ENCODE data around the gene CPVL.

The CPVL gene

GRCh38 chr7:29044554-29044953 lies 101.8 kb downstream of the CPVL start:
- H3K27me3 ChIP-seq (ENCODE audit: insufficient read depth, low read length, poor library complexity), result no peaks in the 10 kb centered on the region

GRCh38 chr7:29043576-29043975 lies 102.8 kb downstream of the CPVL start:
- ATAC-seq (ENCODE audit: insufficient read depth, low read depth), result no peak
- no peak for TF ChIP-seq CTCF (IDR thresholded peaks at IDR 0.05; ENCODE audit: borderline replicate concordance, extremely low read depth, low read length, poor library complexity, severe bottlenecking)
- TF ChIP-seq EZH2 (IDR thresholded peaks at IDR 0.05; ENCODE audit: borderline replicate concordance, low read depth, low read length, severe bottlenecking), result no peak

More at GRCh38 chr7:29044554-29044953, 101.8 kb downstream of the CPVL start:
- H3K4me2 ChIP-seq (ENCODE audit: insufficient read depth, low read length), result no peak overlapping the region
- H3K4me1 ChIP-seq (ENCODE audit: insufficient read depth, low read length), result peaks cover 6% of the 10 kb centered on the region; the same call in 1 of the 2 replicates
- no peaks in the 10 kb centered on the region for H3K36me3 ChIP-seq (ENCODE audit: insufficient read depth, low read length)
- no peak overlapping the region for H3K9ac ChIP-seq (ENCODE audit: low read depth, low read length)
- ATAC-seq (ENCODE audit: insufficient read depth, low read depth) (no peak), DNase-seq (no peak)
- H4K20me1 ChIP-seq (ENCODE audit: insufficient read depth, low read length), result no peaks in the 10 kb centered on the region
- H3K27ac ChIP-seq (ENCODE audit: low read length), result no peak overlapping the region
- no peak overlapping the region for H3K4me3 ChIP-seq (ENCODE audit: low read depth in 1 of 2, low read length in 2 of 2)
- no peaks in the 10 kb centered on the region for H3K79me2 ChIP-seq (ENCODE audit: insufficient read depth, low read length)
- TF ChIP-seq EZH2 (IDR thresholded peaks at IDR 0.05; ENCODE audit: borderline replicate concordance, low read depth, low read length, severe bottlenecking), result no peak
- TF ChIP-seq CTCF (IDR thresholded peaks at IDR 0.05; ENCODE audit: borderline replicate concordance, extremely low read depth, low read length, poor library complexity, severe bottlenecking), result no peak
- no peak overlapping the region for H2AFZ ChIP-seq (ENCODE audit: low read depth, low read length)
- H3K9me3 ChIP-seq (ENCODE audit: insufficient read depth, low read length, severe bottlenecking), result no peaks in the 10 kb centered on the region

GRCh38 chr7:29042824-29043231 lies 103.5 kb downstream of the CPVL start:
- no peaks in the 10 kb centered on the region for H3K79me2 ChIP-seq (ENCODE audit: insufficient read depth, low read length)
- peaks cover 9% of the 10 kb centered on the region; the same call in 1 of the 2 replicates for H3K4me1 ChIP-seq (ENCODE audit: insufficient read depth, low read length)
- H4K20me1 ChIP-seq (ENCODE audit: insufficient read depth, low read length), result no peaks in the 10 kb centered on the region
- ATAC-seq (ENCODE audit: insufficient read depth, low read depth), result no peak
- no peaks in the 10 kb centered on the region for H3K27me3 ChIP-seq (ENCODE audit: insufficient read depth, low read length, poor library complexity)
- H3K27ac ChIP-seq (ENCODE audit: low read length), result no peak overlapping the region
- H3K9ac ChIP-seq (ENCODE audit: low read depth, low read length), result no peak overlapping the region
- no peak overlapping the region for H3K4me2 ChIP-seq (ENCODE audit: insufficient read depth, low read length)
- DNase-seq, result no peak
- no peaks in the 10 kb centered on the region for H3K9me3 ChIP-seq (ENCODE audit: insufficient read depth, low read length, severe bottlenecking)
- H3K36me3 ChIP-seq (ENCODE audit: insufficient read depth, low read length), result no peaks in the 10 kb centered on the region
- no peak overlapping the region for H3K4me3 ChIP-seq (ENCODE audit: low read depth in 1 of 2, low read length in 2 of 2)
- TF ChIP-seq EZH2 (IDR thresholded peaks at IDR 0.05; ENCODE audit: borderline replicate concordance, low read depth, low read length, severe bottlenecking) (no peak), CTCF (IDR thresholded peaks at IDR 0.05; ENCODE audit: borderline replicate concordance, extremely low read depth, low read length, poor library complexity, severe bottlenecking) (no peak)
- no peak overlapping the region for H2AFZ ChIP-seq (ENCODE audit: low read depth, low read length)

More at GRCh38 chr7:29043576-29043975, 102.8 kb downstream of the CPVL start:
- Histone ChIP-seq H3K4me2 (ENCODE audit: insufficient read depth, low read length) (no peak overlapping the region), H2AFZ (ENCODE audit: low read depth, low read length) (no peak overlapping the region), H3K4me1 (ENCODE audit: insufficient read depth, low read length) (peaks cover 9% of the 10 kb centered on the region; the same call in 1 of the 2 replicates), H3K79me2 (ENCODE audit: insufficient read depth, low read length) (no peaks in the 10 kb centered on the region), H4K20me1 (ENCODE audit: insufficient read depth, low read length) (no peaks in the 10 kb centered on the region), H3K9me3 (ENCODE audit: insufficient read depth, low read length, severe bottlenecking) (no peaks in the 10 kb centered on the region), H3K9ac (ENCODE audit: low read depth, low read length) (no peak overlapping the region), H3K27me3 (ENCODE audit: insufficient read depth, low read length, poor library complexity) (no peaks in the 10 kb centered on the region), H3K27ac (ENCODE audit: low read length) (no peak overlapping the region), H3K4me3 (ENCODE audit: low read depth in 1 of 2, low read length in 2 of 2) (no peak overlapping the region), H3K36me3 (ENCODE audit: insufficient read depth, low read length) (no peaks in the 10 kb centered on the region)
- DNase-seq, result no peak

GRCh38 chr7:29041991-29042390 lies 104.3 kb downstream of the CPVL start:
- no peaks in the 10 kb centered on the region for H3K9me3 ChIP-seq (ENCODE audit: insufficient read depth, low read length, severe bottlenecking)
- H3K9ac ChIP-seq (ENCODE audit: low read depth, low read length), result no peak overlapping the region
- no peaks in the 10 kb centered on the region for H4K20me1 ChIP-seq (ENCODE audit: insufficient read depth, low read length)
- H3K4me3 ChIP-seq (ENCODE audit: low read depth in 1 of 2, low read length in 2 of 2), result no peak overlapping the region
- no peak for TF ChIP-seq EZH2 (IDR thresholded peaks at IDR 0.05; ENCODE audit: borderline replicate concordance, low read depth, low read length, severe bottlenecking)
- no peak for TF ChIP-seq CTCF (IDR thresholded peaks at IDR 0.05; ENCODE audit: borderline replicate concordance, extremely low read depth, low read length, poor library complexity, severe bottlenecking)
- no peak overlapping the region for H2AFZ ChIP-seq (ENCODE audit: low read depth, low read length)
- ATAC-seq (ENCODE audit: insufficient read depth, low read depth), result no peak
- no peak for DNase-seq
- no peaks in the 10 kb centered on the region for H3K36me3 ChIP-seq (ENCODE audit: insufficient read depth, low read length)
- H3K4me1 ChIP-seq (ENCODE audit: insufficient read depth, low read length), result peaks cover 9% of the 10 kb centered on the region; the same call in 1 of the 2 replicates
- no peaks in the 10 kb centered on the region for H3K27me3 ChIP-seq (ENCODE audit: insufficient read depth, low read length, poor library complexity)
- no peak overlapping the region for H3K4me2 ChIP-seq (ENCODE audit: insufficient read depth, low read length)
- no peak overlapping the region for H3K27ac ChIP-seq (ENCODE audit: low read length)
- H3K79me2 ChIP-seq (ENCODE audit: insufficient read depth, low read length), result no peaks in the 10 kb centered on the region
